ENCODE measurements around the gene GPANK1. TPM values are rescaled to one million over a fixed set of nuclear protein-coding genes. Genes with fewer than 3 reads are reported as not detected.

GPANK1 gene
- total and polyA plus RNA-seq, 9 of the 15 experiments (the other 6 are each of a cell fraction or from before 2014, with no cell fraction given), result 32.2 to 111 (median 46.3) TPM

DNA sequence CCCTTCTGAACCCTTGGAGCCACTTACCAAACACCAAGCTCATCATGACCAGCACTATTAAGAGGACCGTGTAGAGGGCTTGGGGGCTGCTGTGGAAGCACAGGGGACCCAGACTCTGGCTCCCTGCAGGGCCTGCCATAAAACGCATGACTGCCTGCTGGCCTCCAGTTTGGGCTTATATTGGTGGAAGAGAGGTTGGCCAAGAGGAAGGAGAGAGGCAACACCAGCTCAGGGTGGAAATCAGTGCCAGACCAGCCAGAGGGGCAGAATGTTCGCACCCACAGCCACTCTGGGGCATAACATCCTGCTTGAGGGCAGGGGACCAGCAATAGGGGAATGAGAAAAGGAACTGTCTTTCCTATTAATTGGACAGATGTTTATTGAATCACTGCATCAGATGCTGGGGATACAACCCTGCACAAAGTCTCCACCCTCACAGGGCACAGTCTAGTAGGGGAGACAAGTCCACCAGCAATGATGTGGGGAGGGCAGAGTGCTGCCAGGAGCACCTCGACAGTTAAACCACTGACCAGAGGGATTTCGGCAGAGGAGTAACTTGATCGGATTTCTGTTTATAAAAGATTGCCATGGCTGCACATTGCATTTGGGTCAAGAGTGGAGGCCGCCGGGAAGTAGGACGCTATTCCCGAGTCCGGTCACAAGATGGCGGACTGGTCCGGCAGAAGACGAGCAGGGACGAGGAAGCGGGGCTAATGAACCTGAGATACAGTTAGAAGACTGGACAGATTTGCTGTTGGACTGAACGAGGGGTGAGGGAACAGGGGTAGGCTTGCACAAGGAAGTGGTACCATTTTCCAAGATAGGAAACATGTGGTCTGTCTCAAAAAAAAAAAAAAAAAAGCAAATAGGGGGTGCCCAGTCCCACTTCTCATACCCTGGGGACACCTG lies 15.7 kb upstream of the GPANK1 start, which contains the start of gene LY6G5C (continued):
- TF ChIP-seq SMARCA5 (IDR thresholded peaks at IDR 0.05), result no peak
- TF ChIP-seq ZNF778 (CRISPR knock-in tag; IDR thresholded peaks at IDR 0.05), result no peak
- TF ChIP-seq ZC3H4 (CRISPR knock-in tag; IDR thresholded peaks at IDR 0.05; ENCODE audit: borderline replicate concordance), result no peak
- TF ChIP-seq, protein P1, sequence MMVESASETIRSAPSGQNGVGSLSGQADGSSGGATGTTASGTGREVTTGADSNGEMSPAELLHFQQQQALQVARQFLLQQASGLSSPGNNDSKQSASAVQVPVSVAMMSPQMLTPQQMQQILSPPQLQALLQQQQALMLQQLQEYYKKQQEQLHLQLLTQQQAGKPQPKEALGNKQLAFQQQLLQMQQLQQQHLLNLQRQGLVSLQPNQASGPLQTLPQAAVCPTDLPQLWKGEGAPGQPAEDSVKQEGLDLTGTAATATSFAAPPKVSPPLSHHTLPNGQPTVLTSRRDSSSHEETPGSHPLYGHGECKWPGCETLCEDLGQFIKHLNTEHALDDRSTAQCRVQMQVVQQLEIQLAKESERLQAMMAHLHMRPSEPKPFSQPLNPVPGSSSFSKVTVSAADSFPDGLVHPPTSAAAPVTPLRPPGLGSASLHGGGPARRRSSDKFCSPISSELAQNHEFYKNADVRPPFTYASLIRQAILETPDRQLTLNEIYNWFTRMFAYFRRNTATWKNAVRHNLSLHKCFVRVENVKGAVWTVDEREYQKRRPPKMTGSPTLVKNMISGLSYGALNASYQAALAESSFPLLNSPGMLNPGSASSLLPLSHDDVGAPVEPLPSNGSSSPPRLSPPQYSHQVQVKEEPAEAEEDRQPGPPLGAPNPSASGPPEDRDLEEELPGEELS (CRISPR knock-in tag; IDR thresholded peaks at IDR 0.05; ENCODE audit: borderline replicate concordance), result no peak
- TF ChIP-seq HDAC2 (IDR thresholded peaks at IDR 0.05), result no peak
- TF ChIP-seq TCF7L2 (IDR thresholded peaks at IDR 0.05; ENCODE audit: low read depth, low read length), result no peak
- no peak for TF ChIP-seq NCOA2 (IDR thresholded peaks at IDR 0.05; ENCODE audit: partially characterized antibody in 2 of 2)
- TF ChIP-seq, protein P2, sequence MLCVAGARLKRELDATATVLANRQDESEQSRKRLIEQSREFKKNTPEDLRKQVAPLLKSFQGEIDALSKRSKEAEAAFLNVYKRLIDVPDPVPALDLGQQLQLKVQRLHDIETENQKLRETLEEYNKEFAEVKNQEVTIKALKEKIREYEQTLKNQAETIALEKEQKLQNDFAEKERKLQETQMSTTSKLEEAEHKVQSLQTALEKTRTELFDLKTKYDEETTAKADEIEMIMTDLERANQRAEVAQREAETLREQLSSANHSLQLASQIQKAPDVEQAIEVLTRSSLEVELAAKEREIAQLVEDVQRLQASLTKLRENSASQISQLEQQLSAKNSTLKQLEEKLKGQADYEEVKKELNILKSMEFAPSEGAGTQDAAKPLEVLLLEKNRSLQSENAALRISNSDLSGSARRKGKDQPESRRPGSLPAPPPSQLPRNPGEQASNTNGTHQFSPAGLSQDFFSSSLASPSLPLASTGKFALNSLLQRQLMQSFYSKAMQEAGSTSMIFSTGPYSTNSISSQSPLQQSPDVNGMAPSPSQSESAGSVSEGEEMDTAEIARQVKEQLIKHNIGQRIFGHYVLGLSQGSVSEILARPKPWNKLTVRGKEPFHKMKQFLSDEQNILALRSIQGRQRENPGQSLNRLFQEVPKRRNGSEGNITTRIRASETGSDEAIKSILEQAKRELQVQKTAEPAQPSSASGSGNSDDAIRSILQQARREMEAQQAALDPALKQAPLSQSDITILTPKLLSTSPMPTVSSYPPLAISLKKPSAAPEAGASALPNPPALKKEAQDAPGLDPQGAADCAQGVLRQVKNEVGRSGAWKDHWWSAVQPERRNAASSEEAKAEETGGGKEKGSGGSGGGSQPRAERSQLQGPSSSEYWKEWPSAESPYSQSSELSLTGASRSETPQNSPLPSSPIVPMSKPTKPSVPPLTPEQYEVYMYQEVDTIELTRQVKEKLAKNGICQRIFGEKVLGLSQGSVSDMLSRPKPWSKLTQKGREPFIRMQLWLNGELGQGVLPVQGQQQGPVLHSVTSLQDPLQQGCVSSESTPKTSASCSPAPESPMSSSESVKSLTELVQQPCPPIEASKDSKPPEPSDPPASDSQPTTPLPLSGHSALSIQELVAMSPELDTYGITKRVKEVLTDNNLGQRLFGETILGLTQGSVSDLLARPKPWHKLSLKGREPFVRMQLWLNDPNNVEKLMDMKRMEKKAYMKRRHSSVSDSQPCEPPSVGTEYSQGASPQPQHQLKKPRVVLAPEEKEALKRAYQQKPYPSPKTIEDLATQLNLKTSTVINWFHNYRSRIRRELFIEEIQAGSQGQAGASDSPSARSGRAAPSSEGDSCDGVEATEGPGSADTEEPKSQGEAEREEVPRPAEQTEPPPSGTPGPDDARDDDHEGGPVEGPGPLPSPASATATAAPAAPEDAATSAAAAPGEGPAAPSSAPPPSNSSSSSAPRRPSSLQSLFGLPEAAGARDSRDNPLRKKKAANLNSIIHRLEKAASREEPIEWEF (CRISPR knock-in tag; IDR thresholded peaks at IDR 0.05), result no peak
- TF ChIP-seq CBFA2T3 (IDR thresholded peaks at IDR 0.05), result no peak
- TF ChIP-seq ZFP36 (IDR thresholded peaks at IDR 0.05; ENCODE audit: low read depth, low read length, partially characterized antibody), result no peak
- TF ChIP-seq, protein P3, sequence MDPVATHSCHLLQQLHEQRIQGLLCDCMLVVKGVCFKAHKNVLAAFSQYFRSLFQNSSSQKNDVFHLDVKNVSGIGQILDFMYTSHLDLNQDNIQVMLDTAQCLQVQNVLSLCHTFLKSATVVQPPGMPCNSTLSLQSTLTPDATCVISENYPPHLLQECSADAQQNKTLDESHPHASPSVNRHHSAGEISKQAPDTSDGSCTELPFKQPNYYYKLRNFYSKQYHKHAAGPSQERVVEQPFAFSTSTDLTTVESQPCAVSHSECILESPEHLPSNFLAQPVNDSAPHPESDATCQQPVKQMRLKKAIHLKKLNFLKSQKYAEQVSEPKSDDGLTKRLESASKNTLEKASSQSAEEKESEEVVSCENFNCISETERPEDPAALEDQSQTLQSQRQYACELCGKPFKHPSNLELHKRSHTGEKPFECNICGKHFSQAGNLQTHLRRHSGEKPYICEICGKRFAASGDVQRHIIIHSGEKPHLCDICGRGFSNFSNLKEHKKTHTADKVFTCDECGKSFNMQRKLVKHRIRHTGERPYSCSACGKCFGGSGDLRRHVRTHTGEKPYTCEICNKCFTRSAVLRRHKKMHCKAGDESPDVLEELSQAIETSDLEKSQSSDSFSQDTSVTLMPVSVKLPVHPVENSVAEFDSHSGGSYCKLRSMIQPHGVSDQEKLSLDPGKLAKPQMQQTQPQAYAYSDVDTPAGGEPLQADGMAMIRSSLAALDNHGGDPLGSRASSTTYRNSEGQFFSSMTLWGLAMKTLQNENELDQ (CRISPR knock-in tag; IDR thresholded peaks at IDR 0.05; ENCODE audit: borderline replicate concordance), result no peak
- no peak for TF ChIP-seq TAF1 (IDR thresholded peaks at IDR 0.05; ENCODE audit: control insufficient read depth, extremely low read depth, insufficient read depth, low read length, severe bottlenecking)
- no peak for TF ChIP-seq ZNF184 (CRISPR knock-in tag; IDR thresholded peaks at IDR 0.05)
- TF ChIP-seq GATAD2B (IDR thresholded peaks at IDR 0.05; ENCODE audit: borderline replicate concordance), result no peak
- 0 out of 2 replicates have a peak, but pooled peaks have one; percentile 30 for TF ChIP-seq CEBPG (CRISPR knock-in tag; IDR thresholded peaks at IDR 0.05)
- no peak for TF ChIP-seq CEBPG (tag; conservative IDR thresholded peaks at IDR 0.05 in 1 of 2, IDR thresholded peaks at IDR 0.05 in 1 of 2)
- no peak for TF ChIP-seq ZBTB8A (IDR thresholded peaks at IDR 0.05; ENCODE audit: partially characterized antibody)
- TF ChIP-seq NFE2L1 (tag; IDR thresholded peaks at IDR 0.05; ENCODE audit: borderline replicate concordance, low read depth), result no peak
- TF ChIP-seq POLR2A (conservative IDR thresholded peaks at IDR 0.05), result no peak
